ENCODE data around the gene SCARB1. TPM values are rescaled to one million over a fixed set of nuclear protein-coding genes. Genes with fewer than 3 reads are reported as not detected.

SCARB1 gene
- total and polyA plus RNA-seq, 2 of the 13 experiments (the other 11 are each of a cell fraction or from before 2014, with no cell fraction given) = 63.4 to 160 TPM

DNA sequence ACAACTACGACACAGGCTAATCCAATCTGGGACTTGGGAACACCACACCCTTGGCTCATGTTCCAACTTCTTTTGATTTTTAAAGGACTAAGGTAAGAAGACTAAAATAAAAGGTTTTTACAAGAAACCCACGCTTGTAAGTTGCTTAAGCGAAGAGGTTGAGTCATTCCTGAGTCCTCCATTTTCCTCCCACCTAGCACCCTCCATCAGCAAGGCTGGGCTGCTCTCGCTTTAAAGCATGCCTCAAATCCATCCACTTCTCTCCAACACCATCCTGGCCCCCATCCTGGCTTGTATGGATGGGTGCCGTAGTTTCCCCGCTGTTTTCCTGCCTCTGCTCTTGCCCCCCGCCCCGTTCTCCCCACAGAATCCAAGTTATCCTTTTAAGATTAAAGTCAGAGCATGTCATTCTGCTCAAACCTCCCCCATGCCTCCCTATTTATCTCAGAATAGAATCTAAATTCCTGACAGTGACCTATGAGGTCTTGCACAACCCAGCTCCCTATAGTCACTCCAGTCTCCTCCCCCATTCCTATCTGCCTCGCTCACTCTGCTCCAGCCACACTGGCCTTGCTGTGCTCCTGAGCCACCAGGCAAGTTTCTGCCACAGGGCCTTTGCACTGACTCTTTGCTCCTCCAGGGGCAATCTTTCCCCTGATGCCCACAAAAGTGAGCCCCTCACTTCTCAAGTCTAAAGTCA, 34.5 kb downstream of the SCARB1 start (continued):
- no peak for TF ChIP-seq EEA1 (CRISPR knock-in tag; IDR thresholded peaks at IDR 0.05; ENCODE audit: borderline replicate concordance)
- TF ChIP-seq, protein P1, sequence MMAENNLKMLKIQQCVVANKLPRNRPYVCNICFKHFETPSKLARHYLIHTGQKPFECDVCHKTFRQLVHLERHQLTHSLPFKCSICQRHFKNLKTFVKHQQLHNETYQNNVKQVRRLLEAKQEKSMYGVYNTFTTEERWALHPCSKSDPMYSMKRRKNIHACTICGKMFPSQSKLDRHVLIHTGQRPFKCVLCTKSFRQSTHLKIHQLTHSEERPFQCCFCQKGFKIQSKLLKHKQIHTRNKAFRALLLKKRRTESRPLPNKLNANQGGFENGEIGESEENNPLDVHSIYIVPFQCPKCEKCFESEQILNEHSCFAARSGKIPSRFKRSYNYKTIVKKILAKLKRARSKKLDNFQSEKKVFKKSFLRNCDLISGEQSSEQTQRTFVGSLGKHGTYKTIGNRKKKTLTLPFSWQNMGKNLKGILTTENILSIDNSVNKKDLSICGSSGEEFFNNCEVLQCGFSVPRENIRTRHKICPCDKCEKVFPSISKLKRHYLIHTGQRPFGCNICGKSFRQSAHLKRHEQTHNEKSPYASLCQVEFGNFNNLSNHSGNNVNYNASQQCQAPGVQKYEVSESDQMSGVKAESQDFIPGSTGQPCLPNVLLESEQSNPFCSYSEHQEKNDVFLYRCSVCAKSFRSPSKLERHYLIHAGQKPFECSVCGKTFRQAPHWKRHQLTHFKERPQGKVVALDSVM (CRISPR knock-in tag; IDR thresholded peaks at IDR 0.05) = no peak
- no peak for TF ChIP-seq MIER3 (CRISPR knock-in tag; IDR thresholded peaks at IDR 0.05; ENCODE audit: borderline replicate concordance)
- TF ChIP-seq ZNF180 (CRISPR knock-in tag; IDR thresholded peaks at IDR 0.05; ENCODE audit: borderline replicate concordance, low read depth) = no peak
- no peak for TF ChIP-seq DNMT1 (CRISPR knock-in tag; IDR thresholded peaks at IDR 0.05)
- no peak for TF ChIP-seq CAMTA2 (CRISPR knock-in tag; IDR thresholded peaks at IDR 0.05; ENCODE audit: borderline replicate concordance)
- TF ChIP-seq ZNF251 (CRISPR knock-in tag; IDR thresholded peaks at IDR 0.05) = no peak
- TF ChIP-seq, protein P2, sequence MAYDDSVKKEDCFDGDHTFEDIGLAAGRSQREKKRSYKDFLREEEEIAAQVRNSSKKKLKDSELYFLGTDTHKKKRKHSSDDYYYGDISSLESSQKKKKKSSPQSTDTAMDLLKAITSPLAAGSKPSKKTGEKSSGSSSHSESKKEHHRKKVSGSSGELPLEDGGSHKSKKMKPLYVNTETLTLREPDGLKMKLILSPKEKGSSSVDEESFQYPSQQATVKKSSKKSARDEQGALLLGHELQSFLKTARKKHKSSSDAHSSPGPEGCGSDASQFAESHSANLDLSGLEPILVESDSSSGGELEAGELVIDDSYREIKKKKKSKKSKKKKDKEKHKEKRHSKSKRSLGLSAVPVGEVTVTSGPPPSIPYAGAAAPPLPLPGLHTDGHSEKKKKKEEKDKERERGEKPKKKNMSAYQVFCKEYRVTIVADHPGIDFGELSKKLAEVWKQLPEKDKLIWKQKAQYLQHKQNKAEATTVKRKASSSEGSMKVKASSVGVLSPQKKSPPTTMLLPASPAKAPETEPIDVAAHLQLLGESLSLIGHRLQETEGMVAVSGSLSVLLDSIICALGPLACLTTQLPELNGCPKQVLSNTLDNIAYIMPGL (CRISPR knock-in tag; IDR thresholded peaks at IDR 0.05; ENCODE audit: borderline replicate concordance in 1 of 2, low read depth in 1 of 2) = no peak
- TF ChIP-seq ZNF260 (CRISPR knock-in tag; IDR thresholded peaks at IDR 0.05; ENCODE audit: borderline replicate concordance, low read depth) = no peak
- TF ChIP-seq, protein P3, sequence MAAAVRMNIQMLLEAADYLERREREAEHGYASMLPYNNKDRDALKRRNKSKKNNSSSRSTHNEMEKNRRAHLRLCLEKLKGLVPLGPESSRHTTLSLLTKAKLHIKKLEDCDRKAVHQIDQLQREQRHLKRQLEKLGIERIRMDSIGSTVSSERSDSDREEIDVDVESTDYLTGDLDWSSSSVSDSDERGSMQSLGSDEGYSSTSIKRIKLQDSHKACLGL (CRISPR knock-in tag; IDR thresholded peaks at IDR 0.05) = no peak
- TF ChIP-seq SMAD9 (CRISPR knock-in tag; IDR thresholded peaks at IDR 0.05) = no peak
- TF ChIP-seq CBX1 (IDR thresholded peaks at IDR 0.05; ENCODE audit: low read depth) = peak; percentile 81
- TF ChIP-seq, protein P4, sequence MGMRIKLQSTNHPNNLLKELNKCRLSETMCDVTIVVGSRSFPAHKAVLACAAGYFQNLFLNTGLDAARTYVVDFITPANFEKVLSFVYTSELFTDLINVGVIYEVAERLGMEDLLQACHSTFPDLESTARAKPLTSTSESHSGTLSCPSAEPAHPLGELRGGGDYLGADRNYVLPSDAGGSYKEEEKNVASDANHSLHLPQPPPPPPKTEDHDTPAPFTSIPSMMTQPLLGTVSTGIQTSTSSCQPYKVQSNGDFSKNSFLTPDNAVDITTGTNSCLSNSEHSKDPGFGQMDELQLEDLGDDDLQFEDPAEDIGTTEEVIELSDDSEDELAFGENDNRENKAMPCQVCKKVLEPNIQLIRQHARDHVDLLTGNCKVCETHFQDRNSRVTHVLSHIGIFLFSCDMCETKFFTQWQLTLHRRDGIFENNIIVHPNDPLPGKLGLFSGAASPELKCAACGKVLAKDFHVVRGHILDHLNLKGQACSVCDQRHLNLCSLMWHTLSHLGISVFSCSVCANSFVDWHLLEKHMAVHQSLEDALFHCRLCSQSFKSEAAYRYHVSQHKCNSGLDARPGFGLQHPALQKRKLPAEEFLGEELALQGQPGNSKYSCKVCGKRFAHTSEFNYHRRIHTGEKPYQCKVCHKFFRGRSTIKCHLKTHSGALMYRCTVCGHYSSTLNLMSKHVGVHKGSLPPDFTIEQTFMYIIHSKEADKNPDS (CRISPR knock-in tag; IDR thresholded peaks at IDR 0.05) = no peak
- no peak for TF ChIP-seq ZNF383 (CRISPR knock-in tag; IDR thresholded peaks at IDR 0.05; ENCODE audit: borderline replicate concordance)
- TF ChIP-seq ZNF136 (CRISPR knock-in tag; IDR thresholded peaks at IDR 0.05; ENCODE audit: low read depth) = no peak
- TF ChIP-seq, protein P5, sequence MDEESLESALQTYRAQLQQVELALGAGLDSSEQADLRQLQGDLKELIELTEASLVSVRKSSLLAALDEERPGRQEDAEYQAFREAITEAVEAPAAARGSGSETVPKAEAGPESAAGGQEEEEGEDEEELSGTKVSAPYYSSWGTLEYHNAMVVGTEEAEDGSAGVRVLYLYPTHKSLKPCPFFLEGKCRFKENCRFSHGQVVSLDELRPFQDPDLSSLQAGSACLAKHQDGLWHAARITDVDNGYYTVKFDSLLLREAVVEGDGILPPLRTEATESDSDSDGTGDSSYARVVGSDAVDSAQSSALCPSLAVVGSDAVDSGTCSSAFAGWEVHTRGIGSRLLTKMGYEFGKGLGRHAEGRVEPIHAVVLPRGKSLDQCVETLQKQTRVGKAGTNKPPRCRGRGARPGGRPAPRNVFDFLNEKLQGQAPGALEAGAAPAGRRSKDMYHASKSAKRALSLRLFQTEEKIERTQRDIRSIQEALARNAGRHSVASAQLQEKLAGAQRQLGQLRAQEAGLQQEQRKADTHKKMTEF (CRISPR knock-in tag; IDR thresholded peaks at IDR 0.05) = peak; percentile 45; the same call in 1 of the 2 replicates
- TF ChIP-seq, protein P6, sequence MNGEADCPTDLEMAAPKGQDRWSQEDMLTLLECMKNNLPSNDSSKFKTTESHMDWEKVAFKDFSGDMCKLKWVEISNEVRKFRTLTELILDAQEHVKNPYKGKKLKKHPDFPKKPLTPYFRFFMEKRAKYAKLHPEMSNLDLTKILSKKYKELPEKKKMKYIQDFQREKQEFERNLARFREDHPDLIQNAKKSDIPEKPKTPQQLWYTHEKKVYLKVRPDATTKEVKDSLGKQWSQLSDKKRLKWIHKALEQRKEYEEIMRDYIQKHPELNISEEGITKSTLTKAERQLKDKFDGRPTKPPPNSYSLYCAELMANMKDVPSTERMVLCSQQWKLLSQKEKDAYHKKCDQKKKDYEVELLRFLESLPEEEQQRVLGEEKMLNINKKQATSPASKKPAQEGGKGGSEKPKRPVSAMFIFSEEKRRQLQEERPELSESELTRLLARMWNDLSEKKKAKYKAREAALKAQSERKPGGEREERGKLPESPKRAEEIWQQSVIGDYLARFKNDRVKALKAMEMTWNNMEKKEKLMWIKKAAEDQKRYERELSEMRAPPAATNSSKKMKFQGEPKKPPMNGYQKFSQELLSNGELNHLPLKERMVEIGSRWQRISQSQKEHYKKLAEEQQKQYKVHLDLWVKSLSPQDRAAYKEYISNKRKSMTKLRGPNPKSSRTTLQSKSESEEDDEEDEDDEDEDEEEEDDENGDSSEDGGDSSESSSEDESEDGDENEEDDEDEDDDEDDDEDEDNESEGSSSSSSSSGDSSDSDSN (CRISPR knock-in tag; IDR thresholded peaks at IDR 0.05) = no peak; the same call in 1 of the 2 replicates
